ENCODE results near the gene ELK4. TPM values are rescaled to one million over a fixed set of nuclear protein-coding genes. Genes with fewer than 3 reads are reported as not detected.

Gene ELK4
- total RNA-seq, 1 experiment from 2014 or later, result 31.2 TPM

GRCh38 chr1:205626216-205626615 is 5.6 kb downstream of the ELK4 start:
- H2BK20ac ChIP-seq (ENCODE audit: low read depth, low read length, poor library complexity, severe bottlenecking), result no peak overlapping the region
- Mint-ChIP-seq H3K4me1 (peaks cover 18 to 27% of the 10 kb centered on the region in 2 experiments), H3K27ac (peak overlapping the region in 2 of 3 experiments; percentile 23 to 55; a peak in 6 of 7 replicates), H3K27me3 (ENCODE audit: low read depth) (peaks cover 1% of the 10 kb centered on the region; the same call in 1 of the 2 replicates), H3K9me3 (no peaks in the 10 kb centered on the region; a peak in 1 of 5 replicates), H3K36me3 (ENCODE audit: insufficient read depth in 1 of 3, low read depth in 3 of 3) (peaks cover 7 to 34% (median 30%) of the 10 kb centered on the region in 3 experiments; a peak in 6 of 7 replicates), H3K4me3 (no peak overlapping the region)
- no peak overlapping the region for H3K4me2 ChIP-seq (ENCODE audit: insufficient read depth, insufficient read length, low read length)
- H3K9ac ChIP-seq (ENCODE audit: extremely low read depth, insufficient read length, low read length), result no peak overlapping the region
- H4K20me1 ChIP-seq (ENCODE audit: control insufficient read depth, insufficient read depth, insufficient read length), result no peaks in the 10 kb centered on the region
- H2BK5ac ChIP-seq (ENCODE audit: insufficient read length, low read length), result no peak overlapping the region
- no peak overlapping the region for H3K56ac ChIP-seq (ENCODE audit: insufficient read length, low read depth, low read length)
- peaks cover 7% of the 10 kb centered on the region for H3K79me1 ChIP-seq (ENCODE audit: insufficient read depth, low read depth, low read length, poor library complexity, severe bottlenecking)
- no CpG with 5 or more reads among the region's 3 CpGs for WGBS (ENCODE audit: extremely low coverage, insufficient read length, low lambda C conversion rate)
- H2AK5ac ChIP-seq (ENCODE audit: insufficient read length, low read length), result no peak overlapping the region
- H3K27ac ChIP-seq (ENCODE audit: insufficient read length, low read depth, low read length), result no peak overlapping the region
- DNase-seq, result no peak
- no peak overlapping the region for H4K91ac ChIP-seq (ENCODE audit: insufficient read length, low read depth, low read length)
- H3K9me3 ChIP-seq (ENCODE audit: control insufficient read depth, low read depth, low read length), result no peaks in the 10 kb centered on the region
- no peak overlapping the region for H2AFZ ChIP-seq (ENCODE audit: low read length)
- no peak overlapping the region for H3K23ac ChIP-seq (ENCODE audit: insufficient read length, low read depth, low read length)
- peaks cover 4% of the 10 kb centered on the region for H3K23me2 ChIP-seq (ENCODE audit: insufficient read length, low read depth, low read length, poor library complexity, severe bottlenecking)
- no peak overlapping the region for H3K14ac ChIP-seq (ENCODE audit: insufficient read depth, low read length)
- no peaks in the 10 kb centered on the region for H3K4me1 ChIP-seq (ENCODE audit: insufficient read depth, low read length)
- no peak overlapping the region for H2BK15ac ChIP-seq (ENCODE audit: low read depth, low read length)
- no peak for TF ChIP-seq CTCF (conservative IDR thresholded peaks at IDR 0.05)
- no peak overlapping the region for H2BK12ac ChIP-seq (ENCODE audit: insufficient read length, low read depth, low read length)
- no peak overlapping the region for H4K8ac ChIP-seq (replicated peaks; ENCODE audit: insufficient read length, low read depth, low read length)
- no peak overlapping the region for H2BK120ac ChIP-seq (ENCODE audit: low read depth, low read length, poor library complexity, severe bottlenecking)
- H3K27me3 ChIP-seq (ENCODE audit: insufficient read depth, low read length), result no peaks in the 10 kb centered on the region
- H3K79me2 ChIP-seq (ENCODE audit: insufficient read depth, low read length), result peaks cover 24% of the 10 kb centered on the region; the same call in 1 of the 2 replicates
- no peak overlapping the region for H3K18ac ChIP-seq (ENCODE audit: insufficient read length, low read depth, low read length)
- no peak overlapping the region for H3K4ac ChIP-seq (ENCODE audit: low read depth, low read length)
- no peak overlapping the region for H4K5ac ChIP-seq (ENCODE audit: insufficient read length, low read depth, low read length)
- no peak overlapping the region for H3T11ph ChIP-seq (ENCODE audit: low read length)
